Pancreas (tissue), 10 donors: ENCODE data around the gene SRGAP3. TPM values are rescaled to one million over a fixed set of nuclear protein-coding genes. Genes with fewer than 3 reads are reported as not detected.

Experiments
- ATAC-seq, 4 donors: fragments of 200-7000 bp; cut with Tn5 transposase; one replicate each; pipeline versions ENCODE4 v1.8.0 to v1.9.1; 2020; ENCODE audit warnings: mild to moderate bottlenecking in 4 of 4, moderate library complexity in 4 of 4
- DNase-seq, 6 donors: peaks; one replicate each; pipeline ENCODE4 v3.0.0-alpha.2; 2020
- FAIRE-seq: peaks from 2 replicates; lab custom pipeline; 2012; peaks lifted over from hg19 to GRCh38; lab: Jason Lieb, UNC
- H3K27ac ChIP-seq, 4 donors: fragments of 200-600 bp; sonication (generic); 1 replicate in 3 of 4; 2 replicates in 1 of 4; pipeline versions ENCODE4 v1.5.0 to v1.8.0; 2020
- H3K27me3 ChIP-seq, 4 donors: fragments of 200-600 bp; one replicate each; pipeline ENCODE4 v1.8.0; 2021
- H3K36me3 ChIP-seq, 3 donors: fragments of 200-600 bp; sonication (generic) in 1 of 3; one replicate each; pipeline versions ENCODE4 v1.5.0 to v1.8.0; 2020 to 2021
- H3K4me1 ChIP-seq, 3 donors: fragments of 200-600 bp; one replicate each; pipeline ENCODE4 v1.8.0; 2021
- H3K4me3 ChIP-seq, 4 donors: fragments of 200-600 bp; sonication (generic) in 2 of 4; one replicate each; pipeline versions ENCODE4 v1.5.0 to v1.8.0; 2020 to 2021
- H3K9me3 ChIP-seq, 4 donors: fragments of 200-600 bp; one replicate each; pipeline ENCODE4 v1.8.0; 2021
- CTCF ChIP-seq, 4 donors: fragments of 200-600 bp; sonication (generic) in 3 of 4; IDR thresholded peaks; one replicate each; pipeline versions ENCODE4 v1.5.0 to v1.8.0; 2021; ENCODE audit warnings: antibody characterized with exemption in 4 of 4
- WGBS, 2 donors: extraction: QIAGEN DNeasy Blood & Tissue Kit; methylation state at CpG; one replicate each; pipeline ENCODE4 v1.1.7; 2013; 5-methylcytosine and 5-hydroxymethylcytosine counted together
- intact Hi-C, 3 donors: fragments of 100-400 bp; cut with DNase I; formaldehyde crosslinking; loops; one replicate each; pipeline versions ENCODE4 v1.11.1 to v1.14.2; 2022
- polyA plus RNA-seq, 2 donors: library from polyadenylated mRNA; stranded (reverse); fragments of 200-250 nt; gene quantifications; one replicate each; pipeline ENCODE4 v1.2.3, GENCODE V29; 2013
- total RNA-seq, 6 donors: library from RNA; stranded (reverse); fragmentation: NEBNext Ultra II Directional in 4 of 6; extraction: Animal tissue kit (Norgen Biotek cat#: 25700) in 4 of 6; gene quantifications; one replicate each; pipeline versions ENCODE4 v1.2.1 to v1.2.4, GENCODE V29; 2021 to 2023
- donor health status: healthy with polysubstance abuse.
- donor health status: DM: no; HTN: no; CAD: no; lungs with moderate emphysema.
- donor health status: DM: no; HTN: no; CAD: no.
- donor health status: control.
- donor health status: control.
- donor health status: Bipolar disorder and iron deficiency.
- donor health status: DM: yes; HTN: yes; CAD: no.
- donor health status: DM: no; HTN: no; CAD: no.
- donor health status: DM: no; HTN: no; CAD: no.
- donor health status: DM: yes; HTN: yes; CAD: no.

The SRGAP3 gene
- total and polyA plus RNA-seq, 8 donors: 1.9 to 6.5 (median 3.0) TPM

DNA sequence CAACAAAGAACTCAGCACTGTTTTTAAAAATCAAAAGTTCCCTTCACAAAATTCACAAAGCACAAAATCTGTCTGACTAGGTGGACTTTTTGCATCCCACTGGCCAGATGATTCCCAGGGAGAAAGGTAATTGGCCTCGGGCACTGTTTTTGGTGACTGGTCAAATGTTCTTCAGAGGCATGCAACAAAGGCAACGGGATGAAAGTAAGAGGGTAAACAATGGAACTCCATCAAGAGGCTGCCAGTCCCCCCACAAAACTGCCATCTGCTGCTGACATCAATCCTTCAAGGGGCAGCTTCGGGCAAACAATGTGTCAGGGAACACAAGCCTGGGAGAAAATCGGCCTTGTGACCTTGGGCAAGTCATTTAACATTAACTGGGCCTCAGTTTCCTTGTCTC lies 3.3 kb downstream of the SRGAP3 start:
- no peaks in the 10 kb centered on the region for H3K9me3 ChIP-seq
- TF ChIP-seq CTCF (IDR thresholded peaks at IDR 0.05): no peak
- ATAC-seq: no peak
- no peak for FAIRE-seq
- intact Hi-C loops: no loop called here
- no peaks in the 10 kb centered on the region for H3K27me3 ChIP-seq
- no peaks in the 10 kb centered on the region for H3K36me3 ChIP-seq
- H3K4me1 ChIP-seq: peaks cover 0 to 4% (median 0%) of the 10 kb centered on the region in 3 donors
- 67 to 70% methylated on average over 4 of the region's 4 CpGs for WGBS, 2 donors
- no peak for DNase-seq
- no peak overlapping the region for H3K27ac ChIP-seq
- no peak overlapping the region for H3K4me3 ChIP-seq

- TF ChIP-seq CTCF (IDR thresholded peaks at IDR 0.05): no peak
- ATAC-seq (no peak), DNase-seq (no peak), FAIRE-seq (no peak)
- WGBS, 2 donors: 45 to 61% methylated on average over 1 of the region's 1 CpG
- H3K9me3 ChIP-seq: no peaks in the 10 kb centered on the region
- no peak overlapping the region for H3K4me3 ChIP-seq
- H3K36me3 ChIP-seq: no peaks in the 10 kb centered on the region
- intact Hi-C loops: no loop called here
- H3K4me1 ChIP-seq: no peaks in the 10 kb centered on the region
- no peaks in the 10 kb centered on the region for H3K27me3 ChIP-seq
- no peak overlapping the region for H3K27ac ChIP-seq
Measured at GRCh38 chr3:9244495-9245183, 4.8 kb downstream of the SRGAP3 start.

- 96% methylated on average over 4 of the region's 4 CpGs for WGBS, 2 donors
- no peak for FAIRE-seq
- TF ChIP-seq CTCF (IDR thresholded peaks at IDR 0.05): no peak
- ATAC-seq: no peak
- no peak for DNase-seq
- Histone ChIP-seq H3K4me3 (no peak overlapping the region), H3K27ac (no peak overlapping the region), H3K9me3 (no peaks in the 10 kb centered on the region), H3K36me3 (no peaks in the 10 kb centered on the region), H3K4me1 (no peaks in the 10 kb centered on the region), H3K27me3 (no peaks in the 10 kb centered on the region)
- intact Hi-C loops: no loop called here
Measured at GRCh38 chr3:9241956-9242355, 7.5 kb downstream of the SRGAP3 start.

- DNase-seq (no peak), FAIRE-seq (no peak), ATAC-seq (no peak)
- H3K4me1 ChIP-seq: no peaks in the 10 kb centered on the region
- no peak overlapping the region for H3K4me3 ChIP-seq
- no peaks in the 10 kb centered on the region for H3K36me3 ChIP-seq
- no peaks in the 10 kb centered on the region for H3K27me3 ChIP-seq
- no peak for TF ChIP-seq CTCF (IDR thresholded peaks at IDR 0.05)
- intact Hi-C loops: no loop called here
- 90 to 100% methylated on average over 1 of the region's 1 CpG for WGBS, 2 donors
- no peaks in the 10 kb centered on the region for H3K9me3 ChIP-seq
- H3K27ac ChIP-seq: no peak overlapping the region
Measured at GRCh38 chr3:9239680-9240079, 9.8 kb downstream of the SRGAP3 start.

- no peak for DNase-seq
- Histone ChIP-seq H3K9me3 (no peaks in the 10 kb centered on the region), H3K27me3 (no peaks in the 10 kb centered on the region), H3K36me3 (no peaks in the 10 kb centered on the region), H3K4me1 (no peaks in the 10 kb centered on the region), H3K4me3 (no peak overlapping the region), H3K27ac (no peak overlapping the region)
- WGBS, 2 donors: 85 to 93% methylated on average over 4 of the region's 4 CpGs
- peak in 1 of 4 donors; percentile 27 for ATAC-seq
- no peak for TF ChIP-seq CTCF (IDR thresholded peaks at IDR 0.05)
- no peak for FAIRE-seq
- intact Hi-C loops: no loop called here
Measured at GRCh38 chr3:9238721-9239295, 10.6 kb downstream of the SRGAP3 start.
